H9 (cell line): ENCODE measurements around the gene CTIF. TPM values are rescaled to one million over a fixed set of nuclear protein-coding genes. Genes with fewer than 3 reads are reported as not detected.
A peak's percentile ranks its signal among the peaks of the same experiment; 100 is the strongest.

Experiments
- DNase-seq: peaks from one replicate; pipeline ENCODE4 v3.0.0-alpha.2; 2017
- H2AFZ ChIP-seq: one replicate; pipeline ENCODE4 v1.6.1; 2013; ENCODE audit warnings: mild to moderate bottlenecking, low read length, control low read depth, moderate library complexity
- H2AK5ac ChIP-seq: 2 replicates; pipeline ENCODE4 v1.6.1; 2013; ENCODE audit warnings: low read length, control low read depth, mixed read lengths; ENCODE audit not compliant: insufficient read length
- H2BK120ac ChIP-seq: one replicate; pipeline ENCODE4 v1.6.1; 2013; ENCODE audit warnings: low read depth, mild to moderate bottlenecking, low read length, control low read depth, inconsistent platforms; ENCODE audit not compliant: poor library complexity, severe bottlenecking
- H2BK12ac ChIP-seq: 2 replicates; pipeline ENCODE4 v1.6.1; 2013; ENCODE audit warnings: low read length, control low read depth, mixed read lengths, low read depth; ENCODE audit not compliant: insufficient read length
- H2BK15ac ChIP-seq: 2 replicates; pipeline ENCODE4 v1.6.1; 2013; ENCODE audit warnings: low read depth, low read length, control low read depth
- H2BK20ac ChIP-seq: one replicate; pipeline ENCODE4 v1.6.1; 2013; ENCODE audit warnings: low read depth, mild to moderate bottlenecking, low read length, control low read depth, inconsistent platforms; ENCODE audit not compliant: poor library complexity, severe bottlenecking
- H2BK5ac ChIP-seq: 2 replicates; pipeline ENCODE4 v1.6.1; 2013; ENCODE audit warnings: low read length, control low read depth, mixed read lengths; ENCODE audit not compliant: insufficient read length
- H3K14ac ChIP-seq: 2 replicates; pipeline ENCODE4 v1.6.1; 2013; ENCODE audit warnings: low read length, control low read depth; ENCODE audit not compliant: insufficient read depth
- H3K18ac ChIP-seq: 2 replicates; pipeline ENCODE4 v1.6.1; 2013; ENCODE audit warnings: low read depth, mild to moderate bottlenecking, mixed read lengths, low read length, control low read depth; ENCODE audit not compliant: insufficient read length
- H3K23ac ChIP-seq: 2 replicates; pipeline ENCODE4 v1.6.1; 2013; ENCODE audit warnings: low read length, control low read depth, mixed read lengths, low read depth; ENCODE audit not compliant: insufficient read length
- H3K23me2 ChIP-seq: 2 replicates; pipeline ENCODE4 v1.6.1; 2013; ENCODE audit warnings: low read depth, mild to moderate bottlenecking, mixed read lengths, low read length, control low read depth; ENCODE audit not compliant: insufficient read length, poor library complexity, severe bottlenecking
- H3K27ac ChIP-seq: 2 replicates; pipeline ENCODE4 v1.5.1; 2013; ENCODE audit warnings: low read length, control low read depth, mixed read lengths, low read depth; ENCODE audit not compliant: insufficient read length
- H3K27me3 ChIP-seq: 2 replicates; pipeline ENCODE4 v1.6.1; 2013; ENCODE audit warnings: low read length, control low read depth, inconsistent platforms; ENCODE audit not compliant: insufficient read depth
- H3K4ac ChIP-seq: 2 replicates; pipeline ENCODE4 v1.6.1; 2013; ENCODE audit warnings: low read depth, mild to moderate bottlenecking, control low read depth, inconsistent platforms, low read length, moderate library complexity
- H3K4me1 ChIP-seq: 2 replicates; pipeline ENCODE4 v1.6.1; 2013; ENCODE audit warnings: low read length, control low read depth, inconsistent platforms; ENCODE audit not compliant: insufficient read depth
- H3K4me2 ChIP-seq: 2 replicates; pipeline ENCODE4 v1.6.1; 2013; ENCODE audit warnings: low read length, control low read depth, mixed read lengths; ENCODE audit not compliant: insufficient read length, insufficient read depth
- H3K56ac ChIP-seq: 2 replicates; pipeline ENCODE4 v1.6.1; 2013; ENCODE audit warnings: low read depth, mild to moderate bottlenecking, mixed read lengths, low read length, control low read depth; ENCODE audit not compliant: insufficient read length
- H3K79me1 ChIP-seq: 2 replicates; pipeline ENCODE4 v1.6.1; 2013; ENCODE audit warnings: low read depth, mild to moderate bottlenecking, moderate library complexity, low read length, control low read depth, inconsistent platforms; ENCODE audit not compliant: insufficient read depth, poor library complexity, severe bottlenecking
- H3K79me2 ChIP-seq: 2 replicates; pipeline ENCODE4 v1.6.1; 2013; ENCODE audit warnings: low read length, control low read depth, inconsistent platforms; ENCODE audit not compliant: insufficient read depth
- H3K9ac ChIP-seq: 2 replicates; pipeline ENCODE4 v1.6.1; 2013; ENCODE audit warnings: low read length, control low read depth, mixed read lengths; ENCODE audit not compliant: insufficient read length; ENCODE audit errors: extremely low read depth
- H3K9me3 ChIP-seq: one replicate; pipeline ENCODE4 v1.6.1; 2013; ENCODE audit warnings: low read depth, low read length, inconsistent platforms; ENCODE audit not compliant: control insufficient read depth
- H3T11ph ChIP-seq: one replicate; pipeline ENCODE4 v1.6.1; 2013; ENCODE audit warnings: mild to moderate bottlenecking, low read length, control low read depth, inconsistent platforms
- H4K20me1 ChIP-seq: one replicate; pipeline ENCODE4 v1.6.1; 2013; ENCODE audit not compliant: control insufficient read depth, insufficient read length, insufficient read depth
- H4K5ac ChIP-seq: 2 replicates; pipeline ENCODE4 v1.6.1; 2013; ENCODE audit warnings: low read depth, mild to moderate bottlenecking, mixed read lengths, low read length, control low read depth; ENCODE audit not compliant: insufficient read length
- H4K8ac ChIP-seq: replicated peaks from 2 replicates; pipeline ENCODE4 v1.6.1; 2013; ENCODE audit warnings: low read length, control low read depth, mixed read lengths, low read depth; ENCODE audit not compliant: insufficient read length
- H4K91ac ChIP-seq: 2 replicates; pipeline ENCODE4 v1.6.1; 2013; ENCODE audit warnings: low read depth, mild to moderate bottlenecking, moderate library complexity, mixed read lengths, low read length, control low read depth; ENCODE audit not compliant: insufficient read length
- H3K27ac Mint-ChIP-seq, 3 experiments: 2 replicates in 2 of 3; 3 replicates in 1 of 3; pipeline ENCODE4 v1.8.0; 2020 to 2021; ENCODE audit warnings: mixed read lengths in 3 of 3, mild to moderate bottlenecking in 1 of 3, moderate library complexity in 1 of 3
- H3K27me3 Mint-ChIP-seq: 2 replicates; pipeline ENCODE4 v1.8.0; 2021; ENCODE audit warnings: low read depth, mild to moderate bottlenecking, moderate library complexity, mixed read lengths
- H3K36me3 Mint-ChIP-seq, 3 experiments: 2 replicates in 2 of 3; 3 replicates in 1 of 3; pipeline ENCODE4 v1.8.0; 2020 to 2021; ENCODE audit warnings: low read depth in 3 of 3, mixed read lengths in 3 of 3; ENCODE audit not compliant: insufficient read depth in 1 of 3
- H3K4me1 Mint-ChIP-seq, 2 experiments: 2 replicates each; pipeline ENCODE4 v1.8.0; 2020; ENCODE audit warnings: mixed read lengths in 2 of 2
- H3K4me3 Mint-ChIP-seq, 2 experiments: 2 replicates in 1 of 2; 3 replicates in 1 of 2; pipeline ENCODE4 v1.8.0; 2020 to 2021; ENCODE audit warnings: mild to moderate bottlenecking in 2 of 2, mixed read lengths in 2 of 2, moderate library complexity in 1 of 2
- H3K9me3 Mint-ChIP-seq, 2 experiments: 2 replicates in 1 of 2; 3 replicates in 1 of 2; pipeline ENCODE4 v1.8.0; 2020; ENCODE audit warnings: mild to moderate bottlenecking in 2 of 2, mixed read lengths in 2 of 2, moderate library complexity in 1 of 2
- WGBS: extraction: QIAGEN DNeasy Blood & Tissue Kit; methylation state at CpG from one replicate; pipeline ENCODE4 v1.1.7; 2013; ENCODE audit warnings: missing lambda C conversion rate, low lambda C conversion rate, mixed read lengths; ENCODE audit not compliant: insufficient read length; ENCODE audit errors: extremely low coverage; 5-methylcytosine and 5-hydroxymethylcytosine counted together
- total RNA-seq: library from RNA; stranded (reverse); gene quantifications from 2 replicates; pipeline ENCODE4 v1.2.1, GENCODE V29; 2021
- TF ChIP-seq, protein P1 (sequence below): fragments of 200-600 bp; sonication (generic); conservative IDR thresholded peaks from 3 replicates; pipeline ENCODE4 v1.8.0; 2021; ENCODE audit warnings: antibody characterized with exemption, mild to moderate bottlenecking

CTIF gene
- total RNA-seq, 1 experiment from 2014 or later, result 15.8 TPM

DNA sequence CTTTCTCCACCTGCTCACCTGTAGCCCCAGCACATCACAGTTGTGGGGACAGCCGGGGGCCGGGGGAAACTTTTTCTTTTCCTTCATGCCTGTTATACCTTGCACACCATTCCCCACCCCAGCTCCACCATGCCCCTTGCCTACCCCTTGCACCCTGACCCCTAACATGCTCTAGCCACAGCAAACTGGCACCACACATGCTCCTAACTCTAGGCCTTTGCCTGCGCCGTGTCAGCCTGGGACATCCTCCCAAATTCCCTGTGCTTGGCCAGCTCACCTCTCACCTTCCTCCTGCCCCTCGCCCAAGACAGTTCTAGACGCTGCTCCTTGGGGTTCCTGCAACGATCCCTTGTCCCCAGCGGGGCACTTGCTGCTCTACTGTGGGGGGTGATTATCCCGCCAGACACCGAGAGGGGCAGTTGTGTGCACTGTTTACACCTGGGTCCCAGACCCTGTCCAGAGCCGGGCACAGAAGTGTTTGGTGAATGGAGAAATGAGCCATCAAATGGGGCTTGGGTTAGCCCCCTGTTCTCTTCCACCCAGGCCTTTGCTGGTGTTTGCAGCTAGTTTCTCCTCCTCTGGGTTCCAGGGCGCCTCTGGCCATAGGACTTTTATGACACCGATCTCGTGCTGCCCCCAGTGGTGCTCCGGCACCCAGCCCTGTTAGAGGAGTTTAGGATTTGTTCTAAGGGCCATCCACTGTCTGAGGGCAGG, 129.8 kb downstream of the CTIF start:
- Histone ChIP-seq H4K91ac (no peak overlapping the region), H3K14ac (no peak overlapping the region), H2BK20ac (no peak overlapping the region), H4K20me1 (no peaks in the 10 kb centered on the region), H3K9ac (no peak overlapping the region), H3K18ac (no peak overlapping the region), H2BK12ac (no peak overlapping the region), H4K8ac (no peak overlapping the region), H3K79me2 (no peaks in the 10 kb centered on the region), H3K23me2 (no peaks in the 10 kb centered on the region), H3K9me3 (no peaks in the 10 kb centered on the region), H3K4me2 (no peak overlapping the region), H2AFZ (no peak overlapping the region), H3K27ac (no peak overlapping the region), H2AK5ac (no peak overlapping the region), H2BK15ac (no peak overlapping the region), H3K4me1 (no peaks in the 10 kb centered on the region), H3K79me1 (no peaks in the 10 kb centered on the region), H3K4ac (no peak overlapping the region), H2BK120ac (no peak overlapping the region), H3K56ac (no peak overlapping the region), H2BK5ac (no peak overlapping the region), H3K27me3 (no peaks in the 10 kb centered on the region), H3K23ac (no peak overlapping the region), H4K5ac (no peak overlapping the region), H3T11ph (no peak overlapping the region)
- TF ChIP-seq, protein P1, sequence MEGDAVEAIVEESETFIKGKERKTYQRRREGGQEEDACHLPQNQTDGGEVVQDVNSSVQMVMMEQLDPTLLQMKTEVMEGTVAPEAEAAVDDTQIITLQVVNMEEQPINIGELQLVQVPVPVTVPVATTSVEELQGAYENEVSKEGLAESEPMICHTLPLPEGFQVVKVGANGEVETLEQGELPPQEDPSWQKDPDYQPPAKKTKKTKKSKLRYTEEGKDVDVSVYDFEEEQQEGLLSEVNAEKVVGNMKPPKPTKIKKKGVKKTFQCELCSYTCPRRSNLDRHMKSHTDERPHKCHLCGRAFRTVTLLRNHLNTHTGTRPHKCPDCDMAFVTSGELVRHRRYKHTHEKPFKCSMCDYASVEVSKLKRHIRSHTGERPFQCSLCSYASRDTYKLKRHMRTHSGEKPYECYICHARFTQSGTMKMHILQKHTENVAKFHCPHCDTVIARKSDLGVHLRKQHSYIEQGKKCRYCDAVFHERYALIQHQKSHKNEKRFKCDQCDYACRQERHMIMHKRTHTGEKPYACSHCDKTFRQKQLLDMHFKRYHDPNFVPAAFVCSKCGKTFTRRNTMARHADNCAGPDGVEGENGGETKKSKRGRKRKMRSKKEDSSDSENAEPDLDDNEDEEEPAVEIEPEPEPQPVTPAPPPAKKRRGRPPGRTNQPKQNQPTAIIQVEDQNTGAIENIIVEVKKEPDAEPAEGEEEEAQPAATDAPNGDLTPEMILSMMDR, result peak; percentile 45; the same call in 2 of the 3 replicates
- no CpG with 5 or more reads among the region's 15 CpGs for WGBS
- Mint-ChIP-seq H3K9me3 (peaks cover 21% of the 10 kb centered on the region in 2 experiments), H3K4me3 (no peak overlapping the region), H3K27me3 (no peaks in the 10 kb centered on the region), H3K27ac (peak overlapping the region in 1 of 3 experiments; percentile 11; a peak in 1 of 7 replicates), H3K4me1 (no peaks in the 10 kb centered on the region), H3K36me3 (peaks cover 25 to 33% (median 28%) of the 10 kb centered on the region in 3 experiments)
- no peak for DNase-seq
